Mucosa of descending colon (tissue), 3 donors: ENCODE results near the gene UNC5B. TPM values are rescaled to one million over a fixed set of nuclear protein-coding genes. Genes with fewer than 3 reads are reported as not detected.

Experiments
- ATAC-seq: fragments of 200-7000 bp; cut with Tn5 transposase; one replicate; pipeline ENCODE4 v1.9.1; 2020; ENCODE audit warnings: mild to moderate bottlenecking, moderate library complexity
- DNase-seq, 3 donors: peaks; one replicate each; pipeline ENCODE4 v3.0.0-alpha.2; 2020
- H3K36me3 ChIP-seq: fragments of 200-600 bp; one replicate; pipeline ENCODE4 v1.8.0; 2021; ENCODE audit warnings: low read depth, mild to moderate bottlenecking
- H3K4me1 ChIP-seq: fragments of 200-600 bp; one replicate; pipeline ENCODE4 v1.8.0; 2021; ENCODE audit warnings: low read depth, mild to moderate bottlenecking
- H3K4me3 ChIP-seq: fragments of 200-600 bp; one replicate; pipeline ENCODE4 v1.8.0; 2021; ENCODE audit warnings: mild to moderate bottlenecking
- H3K9me3 ChIP-seq: fragments of 200-600 bp; one replicate; pipeline ENCODE4 v1.8.0; 2021; ENCODE audit warnings: mild to moderate bottlenecking
- intact Hi-C, 2 donors: fragments of 100-400 bp; cut with DNase I in 1 of 2; cut with micrococcal nuclease in 1 of 2; formaldehyde crosslinking; loops; one replicate each; pipeline versions ENCODE4 v1.11.0 to v1.11.1; 2022; cut with DNase I, micrococcal nuclease
- total RNA-seq, 3 donors: library from RNA; stranded (reverse); fragmentation: NEBNext Ultra II Directional in 2 of 3; extraction: Animal tissue kit (Norgen Biotek cat#: 25700) in 2 of 3; gene quantifications; one replicate each; pipeline versions ENCODE4 v1.2.1 to v1.2.4, GENCODE V29; 2021 to 2023
- TF ChIP-seq, protein P1 (sequence below): fragments of 200-600 bp; IDR thresholded peaks from one replicate; pipeline ENCODE4 v1.8.0; 2022; ENCODE audit warnings: antibody characterized with exemption, mild to moderate bottlenecking
- donor health status: DM: no; HTN: no; CAD: no; lungs with moderate emphysema.
- donor health status: DM: no; HTN: no; CAD: no.
- donor health status: DM: no; HTN: yes; CAD: no.

UNC5B gene
- total RNA-seq, 3 donors from 2014 or later: 11.0 to 17.4 (median 11.4) TPM

DNA sequence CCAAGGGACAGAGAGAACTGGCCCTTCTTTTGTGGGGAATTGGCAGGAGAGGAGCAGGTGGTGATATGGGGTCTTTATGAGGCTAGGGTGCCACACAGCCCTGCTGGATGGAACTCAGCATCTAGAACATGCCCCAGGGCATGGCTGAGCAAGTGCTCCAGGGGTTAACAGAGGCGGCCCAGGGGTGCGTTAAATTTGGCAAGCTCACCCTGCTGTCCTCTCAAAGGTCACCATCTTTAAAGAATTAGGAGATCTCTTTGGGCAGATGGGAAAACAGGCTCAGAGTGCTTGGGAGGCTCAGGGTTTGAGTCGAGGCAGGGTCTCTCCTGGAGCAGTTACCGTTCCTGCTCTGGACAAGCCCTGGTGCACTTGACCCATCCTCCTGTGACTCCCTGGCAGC, 21.4 kb upstream of the UNC5B start:
- no peaks in the 10 kb centered on the region for H3K36me3 ChIP-seq
- TF ChIP-seq, protein P1, sequence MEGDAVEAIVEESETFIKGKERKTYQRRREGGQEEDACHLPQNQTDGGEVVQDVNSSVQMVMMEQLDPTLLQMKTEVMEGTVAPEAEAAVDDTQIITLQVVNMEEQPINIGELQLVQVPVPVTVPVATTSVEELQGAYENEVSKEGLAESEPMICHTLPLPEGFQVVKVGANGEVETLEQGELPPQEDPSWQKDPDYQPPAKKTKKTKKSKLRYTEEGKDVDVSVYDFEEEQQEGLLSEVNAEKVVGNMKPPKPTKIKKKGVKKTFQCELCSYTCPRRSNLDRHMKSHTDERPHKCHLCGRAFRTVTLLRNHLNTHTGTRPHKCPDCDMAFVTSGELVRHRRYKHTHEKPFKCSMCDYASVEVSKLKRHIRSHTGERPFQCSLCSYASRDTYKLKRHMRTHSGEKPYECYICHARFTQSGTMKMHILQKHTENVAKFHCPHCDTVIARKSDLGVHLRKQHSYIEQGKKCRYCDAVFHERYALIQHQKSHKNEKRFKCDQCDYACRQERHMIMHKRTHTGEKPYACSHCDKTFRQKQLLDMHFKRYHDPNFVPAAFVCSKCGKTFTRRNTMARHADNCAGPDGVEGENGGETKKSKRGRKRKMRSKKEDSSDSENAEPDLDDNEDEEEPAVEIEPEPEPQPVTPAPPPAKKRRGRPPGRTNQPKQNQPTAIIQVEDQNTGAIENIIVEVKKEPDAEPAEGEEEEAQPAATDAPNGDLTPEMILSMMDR: no peak
- intact Hi-C loops: no loop called here
- H3K4me3 ChIP-seq: no peak overlapping the region
- DNase-seq (no peak), ATAC-seq (no peak)
- no peaks in the 10 kb centered on the region for H3K9me3 ChIP-seq
- no peaks in the 10 kb centered on the region for H3K4me1 ChIP-seq

DNA sequence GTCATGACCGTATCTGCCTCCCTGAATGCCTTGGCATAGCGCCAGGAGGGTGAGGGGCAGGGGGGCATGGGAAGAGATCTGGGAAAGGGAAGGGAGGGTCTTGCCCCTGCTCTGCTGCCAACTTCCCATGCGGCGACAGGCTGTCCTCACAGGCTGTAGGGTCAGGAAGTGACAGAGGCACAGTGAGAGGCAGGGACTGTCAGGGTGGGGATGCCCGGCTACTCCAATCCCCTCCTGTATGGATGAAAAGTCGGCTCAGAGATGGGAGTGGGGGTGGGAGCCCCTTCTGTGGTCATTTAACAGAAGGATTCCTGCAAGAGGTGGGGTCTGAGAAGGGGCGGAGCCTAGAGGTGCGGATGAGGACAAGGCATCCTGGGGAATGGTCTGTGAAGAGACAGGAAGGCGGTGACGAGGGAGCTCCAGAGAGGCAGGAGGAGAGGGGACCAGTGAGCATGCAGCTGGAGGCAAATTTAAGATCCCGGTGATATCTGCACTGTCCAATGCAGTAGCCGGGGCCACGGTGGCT, 20.8 kb upstream of the UNC5B start:
- ATAC-seq: no peak
- no peaks in the 10 kb centered on the region for H3K9me3 ChIP-seq
- no peaks in the 10 kb centered on the region for H3K4me1 ChIP-seq

DNA sequence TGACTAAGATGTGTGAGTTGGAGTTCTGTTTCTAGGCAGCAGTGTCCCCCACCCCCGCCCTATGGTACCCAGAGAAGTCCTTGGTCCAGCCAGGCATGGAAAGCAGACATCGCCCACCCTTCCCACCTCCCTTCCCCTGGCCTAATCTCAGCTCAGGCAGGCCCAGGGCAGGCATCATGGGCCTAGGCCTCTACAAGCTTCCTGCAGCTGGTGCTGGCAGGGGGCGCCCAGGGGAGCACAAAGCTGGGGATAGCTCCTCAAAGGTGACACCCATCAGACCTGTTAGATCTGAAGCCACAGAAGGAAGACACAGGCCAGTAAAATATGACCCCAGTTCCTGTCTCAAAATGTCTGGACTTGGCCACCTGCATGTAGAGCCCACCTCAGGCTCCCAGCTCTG, 18.9 kb upstream of the UNC5B start:
- no peak overlapping the region for H3K4me3 ChIP-seq
- H3K36me3 ChIP-seq: no peaks in the 10 kb centered on the region
- H3K9me3 ChIP-seq: no peaks in the 10 kb centered on the region
- TF ChIP-seq, protein P1: no peak
- DNase-seq: no peak
- no peaks in the 10 kb centered on the region for H3K4me1 ChIP-seq
- no peak for ATAC-seq
- intact Hi-C loops: no loop called here

More for the DNA sequence above, 20.8 kb upstream of the UNC5B start:
- intact Hi-C loops: no loop called here
- Histone ChIP-seq H3K4me3 (no peak overlapping the region), H3K36me3 (no peaks in the 10 kb centered on the region)
- DNase-seq: no peak
- TF ChIP-seq, protein P1: no peak

DNA sequence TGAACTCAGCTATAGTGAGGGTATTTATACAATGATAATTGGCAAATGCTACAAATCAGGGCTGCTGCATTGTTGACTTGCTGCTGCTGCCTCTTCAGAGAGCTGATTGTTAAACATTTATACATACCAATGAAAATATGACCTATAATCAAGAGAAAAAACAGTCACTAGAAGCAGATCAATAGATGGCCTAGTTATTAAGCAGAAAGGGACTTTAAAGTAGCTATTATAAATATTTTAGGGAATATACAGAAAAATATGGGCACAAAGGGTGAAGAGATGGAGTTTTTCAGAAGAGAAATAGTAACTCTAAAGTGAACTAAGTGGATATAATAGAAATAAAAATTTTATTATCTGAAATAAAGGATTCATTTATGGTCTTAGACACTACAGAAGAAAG, 14.4 kb upstream of the UNC5B start:
- no peaks in the 10 kb centered on the region for H3K4me1 ChIP-seq

DNA sequence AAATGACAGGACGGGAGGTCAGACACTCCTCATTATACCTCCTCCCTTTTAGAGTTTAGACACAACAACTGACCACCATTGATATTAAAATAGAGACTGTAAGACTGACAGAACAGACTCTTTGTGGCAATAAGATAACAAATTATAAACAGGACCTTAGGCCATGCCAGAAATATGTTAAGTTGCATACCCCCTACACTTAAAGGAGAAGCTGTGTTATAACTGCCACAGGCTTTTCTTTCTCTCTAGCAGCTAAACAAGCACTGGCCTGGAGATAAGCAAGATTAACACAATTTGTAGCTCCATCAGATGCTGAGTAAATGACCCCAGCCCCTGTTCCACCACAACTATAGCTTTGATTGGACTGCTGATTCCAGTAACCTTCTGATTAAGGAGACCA, 10.5 kb upstream of the UNC5B start:
- DNase-seq: no peak
- intact Hi-C loops: loop anchor here in 1 of 2 donors (5.0 kb wide), 1 partner anchor 280 kb away; no protein-coding TSS in a partner anchor

More for the DNA sequence above, 14.4 kb upstream of the UNC5B start:
- H3K4me3 ChIP-seq: no peak overlapping the region
- no peaks in the 10 kb centered on the region for H3K9me3 ChIP-seq
- no peaks in the 10 kb centered on the region for H3K36me3 ChIP-seq
- TF ChIP-seq, protein P1: no peak
- intact Hi-C loops: no loop called here
- no peak for DNase-seq
- ATAC-seq: no peak

More for the DNA sequence above, 10.5 kb upstream of the UNC5B start:
- Histone ChIP-seq H3K4me3 (no peak overlapping the region), H3K36me3 (no peaks in the 10 kb centered on the region), H3K9me3 (no peaks in the 10 kb centered on the region), H3K4me1 (no peaks in the 10 kb centered on the region)
- ATAC-seq: no peak
- TF ChIP-seq, protein P1: no peak
